ENCODE measurements around the gene BAIAP2.

DNA sequence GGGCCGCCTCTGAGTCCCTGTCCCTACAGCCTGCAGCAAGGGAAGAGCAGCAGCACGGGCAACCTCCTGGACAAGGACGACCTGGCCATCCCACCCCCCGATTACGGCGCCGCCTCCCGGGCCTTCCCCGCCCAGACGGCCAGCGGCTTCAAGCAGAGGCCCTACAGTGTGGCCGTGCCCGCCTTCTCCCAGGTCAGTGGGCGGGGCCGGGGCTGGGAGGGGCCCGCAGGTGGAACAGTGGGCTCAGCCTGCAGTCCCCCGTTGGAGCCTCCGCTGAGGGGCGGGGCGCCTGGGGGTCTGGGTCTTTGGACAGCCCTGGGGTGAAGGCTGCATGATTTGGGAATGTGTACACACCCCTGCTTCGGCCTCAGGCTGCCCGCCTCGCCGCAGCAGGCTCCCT is 71.8 kb downstream of the BAIAP2 start:
- TF ChIP-seq JUN (IDR thresholded peaks at IDR 0.05) (no peak), SMC3 (IDR thresholded peaks at IDR 0.05) (no peak), POLR2A (IDR thresholded peaks at IDR 0.05; ENCODE audit: low read length) (no peak), FOXS1 (CRISPR knock-in tag; IDR thresholded peaks at IDR 0.05) (no peak), CHD2 (IDR thresholded peaks at IDR 0.05; ENCODE audit: low read length, partially characterized antibody) (no peak)
- TF ChIP-seq, protein P1, sequence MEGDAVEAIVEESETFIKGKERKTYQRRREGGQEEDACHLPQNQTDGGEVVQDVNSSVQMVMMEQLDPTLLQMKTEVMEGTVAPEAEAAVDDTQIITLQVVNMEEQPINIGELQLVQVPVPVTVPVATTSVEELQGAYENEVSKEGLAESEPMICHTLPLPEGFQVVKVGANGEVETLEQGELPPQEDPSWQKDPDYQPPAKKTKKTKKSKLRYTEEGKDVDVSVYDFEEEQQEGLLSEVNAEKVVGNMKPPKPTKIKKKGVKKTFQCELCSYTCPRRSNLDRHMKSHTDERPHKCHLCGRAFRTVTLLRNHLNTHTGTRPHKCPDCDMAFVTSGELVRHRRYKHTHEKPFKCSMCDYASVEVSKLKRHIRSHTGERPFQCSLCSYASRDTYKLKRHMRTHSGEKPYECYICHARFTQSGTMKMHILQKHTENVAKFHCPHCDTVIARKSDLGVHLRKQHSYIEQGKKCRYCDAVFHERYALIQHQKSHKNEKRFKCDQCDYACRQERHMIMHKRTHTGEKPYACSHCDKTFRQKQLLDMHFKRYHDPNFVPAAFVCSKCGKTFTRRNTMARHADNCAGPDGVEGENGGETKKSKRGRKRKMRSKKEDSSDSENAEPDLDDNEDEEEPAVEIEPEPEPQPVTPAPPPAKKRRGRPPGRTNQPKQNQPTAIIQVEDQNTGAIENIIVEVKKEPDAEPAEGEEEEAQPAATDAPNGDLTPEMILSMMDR (IDR thresholded peaks at IDR 0.05): no peak
- TF ChIP-seq, protein P2, sequence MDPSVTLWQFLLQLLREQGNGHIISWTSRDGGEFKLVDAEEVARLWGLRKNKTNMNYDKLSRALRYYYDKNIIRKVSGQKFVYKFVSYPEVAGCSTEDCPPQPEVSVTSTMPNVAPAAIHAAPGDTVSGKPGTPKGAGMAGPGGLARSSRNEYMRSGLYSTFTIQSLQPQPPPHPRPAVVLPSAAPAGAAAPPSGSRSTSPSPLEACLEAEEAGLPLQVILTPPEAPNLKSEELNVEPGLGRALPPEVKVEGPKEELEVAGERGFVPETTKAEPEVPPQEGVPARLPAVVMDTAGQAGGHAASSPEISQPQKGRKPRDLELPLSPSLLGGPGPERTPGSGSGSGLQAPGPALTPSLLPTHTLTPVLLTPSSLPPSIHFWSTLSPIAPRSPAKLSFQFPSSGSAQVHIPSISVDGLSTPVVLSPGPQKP (IDR thresholded peaks at IDR 0.05; ENCODE audit: low read depth, low read length): no peak
- TF ChIP-seq, protein P3, sequence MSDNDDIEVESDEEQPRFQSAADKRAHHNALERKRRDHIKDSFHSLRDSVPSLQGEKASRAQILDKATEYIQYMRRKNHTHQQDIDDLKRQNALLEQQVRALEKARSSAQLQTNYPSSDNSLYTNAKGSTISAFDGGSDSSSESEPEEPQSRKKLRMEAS (IDR thresholded peaks at IDR 0.05): no peak

All from A549 (cell line).